Kidney capillary endothelial cell (primary cell): ENCODE measurements around the gene BLOC1S3.
"Not testable (repeated sequence)": the region's sequence is repeated elsewhere in the genome, so short reads cannot be mapped to it uniquely, and the experiment has no call there.

Experiments
- DNase-seq: peaks from one replicate; pipeline ENCODE4 v3.0.0-alpha.2; 2018; ENCODE audit warnings: low spot score

Gene BLOC1S3

DNA sequence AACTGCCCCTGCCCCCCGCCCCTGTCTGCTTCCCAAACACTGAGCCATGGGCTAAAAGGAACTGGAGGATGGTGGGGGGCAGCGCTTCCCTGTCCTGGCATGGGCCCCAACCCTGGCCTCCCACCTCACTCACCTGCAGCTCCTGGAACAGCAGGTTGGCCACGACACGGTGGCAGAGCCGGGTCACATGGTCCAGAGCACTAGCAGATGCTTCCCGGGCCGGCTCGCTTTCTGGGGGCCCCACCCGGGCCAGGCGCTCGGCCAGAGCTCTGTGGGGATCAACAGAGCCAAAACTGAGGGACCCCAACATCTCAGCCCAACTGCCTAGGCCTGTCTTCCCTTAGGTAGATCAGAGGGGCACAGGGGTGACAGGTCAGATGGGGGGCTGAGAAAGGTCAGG is 46.1 kb downstream of the BLOC1S3 start:
- no peak for DNase-seq

DNA sequence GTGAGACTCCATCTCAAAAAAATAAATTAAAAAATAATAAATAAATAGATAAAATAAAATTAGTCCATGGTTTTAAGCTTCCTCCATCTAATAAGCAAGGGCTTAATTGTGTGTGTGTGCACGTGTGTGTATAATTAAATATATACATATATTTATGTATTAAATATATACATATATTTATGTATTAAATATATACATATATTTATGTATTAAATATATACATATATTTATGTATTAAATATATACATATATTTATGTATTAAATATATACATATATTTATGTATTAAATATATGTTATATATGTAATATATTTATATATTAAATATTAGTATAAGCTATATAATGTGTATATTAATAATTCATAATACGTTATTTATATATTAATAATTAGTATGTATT is 50.5 kb downstream of the BLOC1S3 start:
- not testable (repeated sequence) for DNase-seq
